MM.1S (cell line): Measurements from ENCODE around the gene ELP2.
"Not testable (repeated sequence)": the region's sequence is repeated elsewhere in the genome, so short reads cannot be mapped to it uniquely, and the experiment has no call there.

Source experiments
- DNase-seq: peaks from one replicate; pipeline ENCODE4 v3.0.0-alpha.2; 2015
- H2AFZ ChIP-seq: fragments of 300-600 bp; sonication (generic); 2 replicates; pipeline ENCODE4 v1.6.0; 2016; ENCODE audit warnings: antibody characterized with exemption, low read length
- H3F3A ChIP-seq: fragments of 300-600 bp; sonication (generic); 2 replicates; pipeline ENCODE4 v1.6.1; 2016; ENCODE audit warnings: mild to moderate bottlenecking, antibody characterized with exemption, low read length, moderate library complexity, mixed read lengths; ENCODE audit not compliant: insufficient read depth
- H3K27ac ChIP-seq: fragments of 300-600 bp; sonication (generic); 2 replicates; pipeline ENCODE4 v1.5.1; 2016; ENCODE audit warnings: mild to moderate bottlenecking, low read length
- H3K27me3 ChIP-seq: fragments of 300-600 bp; sonication (generic); replicated peaks from 2 replicates; pipeline ENCODE4 v1.6.0; 2016; ENCODE audit warnings: low read length; ENCODE audit not compliant: insufficient read depth
- H3K36me3 ChIP-seq: fragments of 300-600 bp; sonication (generic); replicated peaks from 2 replicates; pipeline ENCODE4 v1.6.1; 2016; ENCODE audit warnings: mild to moderate bottlenecking, low read length, mixed read lengths; ENCODE audit not compliant: insufficient read depth
- H3K4me1 ChIP-seq: fragments of 300-600 bp; sonication (generic); 2 replicates; pipeline ENCODE4 v1.6.1; 2016; ENCODE audit warnings: low read length, mixed read lengths
- H3K4me2 ChIP-seq: fragments of 300-600 bp; sonication (generic); 2 replicates; pipeline ENCODE4 v1.6.0; 2016; ENCODE audit warnings: low read depth, low read length
- H3K4me3 ChIP-seq: fragments of 300-600 bp; sonication (generic); 2 replicates; pipeline ENCODE4 v1.5.1; 2016; ENCODE audit warnings: low read length, mixed read lengths
- H3K79me2 ChIP-seq: fragments of 300-600 bp; sonication (generic); 2 replicates; pipeline ENCODE4 v1.6.1; 2016; ENCODE audit warnings: mixed run types, low read length, mixed read lengths
- H3K9ac ChIP-seq: fragments of 300-600 bp; sonication (generic); 2 replicates; pipeline ENCODE4 v1.6.1; 2016; ENCODE audit warnings: low read length, mixed read lengths
- H3K9me2 ChIP-seq: fragments of 300-600 bp; sonication (generic); replicated peaks from 2 replicates; pipeline ENCODE4 v1.6.1; 2016; ENCODE audit warnings: mild to moderate bottlenecking, low read length, mixed read lengths; ENCODE audit not compliant: insufficient read depth
- H3K9me3 ChIP-seq: fragments of 300-600 bp; sonication (generic); replicated peaks from 2 replicates; pipeline ENCODE4 v1.6.1; 2016; ENCODE audit warnings: mild to moderate bottlenecking, low read length, mixed read lengths; ENCODE audit not compliant: insufficient read depth
- H4K20me1 ChIP-seq: fragments of 300-600 bp; sonication (generic); 2 replicates; pipeline ENCODE4 v1.6.1; 2016; ENCODE audit warnings: mild to moderate bottlenecking, low read length, moderate library complexity, mixed read lengths; ENCODE audit not compliant: insufficient read depth
- EZH2 ChIP-seq: fragments of 300-600 bp; sonication (generic); optimal IDR thresholded peaks from 2 replicates; pipeline ENCODE3; 2017; ENCODE audit warnings: low read depth, mild to moderate bottlenecking, antibody characterized with exemption, low read length, mixed read lengths
- EZH2phosphoT487 ChIP-seq: fragments of 300-600 bp; sonication (generic); IDR thresholded peaks from 2 replicates; pipeline ENCODE4 v1.6.1; 2018; ENCODE audit warnings: antibody characterized with exemption, low read length
- TF ChIP-seq, protein P1 (sequence below): fragments of 300-600 bp; sonication (generic); IDR thresholded peaks from 2 replicates; pipeline ENCODE4 v1.5.1; 2016; ENCODE audit warnings: antibody characterized with exemption, low read length, mixed read lengths

The ELP2 gene

DNA sequence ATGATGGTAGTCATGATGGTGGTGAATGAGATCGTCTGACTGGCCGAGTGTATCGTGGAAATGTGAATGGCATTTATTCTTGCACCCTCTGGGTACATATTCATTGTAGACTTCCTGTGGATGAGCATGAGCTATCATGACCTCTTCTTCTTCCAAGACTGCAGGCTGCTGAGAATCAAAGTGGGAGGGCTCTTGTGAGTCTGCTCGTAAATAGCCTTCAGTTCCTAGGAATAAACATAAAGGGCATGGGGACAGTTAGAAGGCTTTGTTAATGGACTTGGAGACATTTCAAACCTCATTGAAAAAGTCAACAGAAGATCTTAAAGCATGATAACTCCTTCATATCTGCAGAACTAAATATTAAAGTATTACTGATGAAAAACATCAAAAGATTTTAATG, 15.4 kb upstream of the ELP2 start:
- no peak overlapping the region for H3K27ac ChIP-seq
- H3K79me2 ChIP-seq = no peaks in the 10 kb centered on the region
- H3K36me3 ChIP-seq = no peaks in the 10 kb centered on the region; the same call in 1 of the 2 replicates
- no peaks in the 10 kb centered on the region for H3K9me3 ChIP-seq
- no peaks in the 10 kb centered on the region for H3K4me1 ChIP-seq
- no peak for DNase-seq
- no peak overlapping the region for H3K4me3 ChIP-seq
- H3K9ac ChIP-seq = no peak overlapping the region
- H3F3A ChIP-seq = no peaks in the 10 kb centered on the region
- no peaks in the 10 kb centered on the region for H3K9me2 ChIP-seq
- no peaks in the 10 kb centered on the region for H4K20me1 ChIP-seq
- H3K4me2 ChIP-seq = no peak overlapping the region
- no peak for TF ChIP-seq EZH2phosphoT487
- no peak for TF ChIP-seq EZH2
- TF ChIP-seq, protein P1, sequence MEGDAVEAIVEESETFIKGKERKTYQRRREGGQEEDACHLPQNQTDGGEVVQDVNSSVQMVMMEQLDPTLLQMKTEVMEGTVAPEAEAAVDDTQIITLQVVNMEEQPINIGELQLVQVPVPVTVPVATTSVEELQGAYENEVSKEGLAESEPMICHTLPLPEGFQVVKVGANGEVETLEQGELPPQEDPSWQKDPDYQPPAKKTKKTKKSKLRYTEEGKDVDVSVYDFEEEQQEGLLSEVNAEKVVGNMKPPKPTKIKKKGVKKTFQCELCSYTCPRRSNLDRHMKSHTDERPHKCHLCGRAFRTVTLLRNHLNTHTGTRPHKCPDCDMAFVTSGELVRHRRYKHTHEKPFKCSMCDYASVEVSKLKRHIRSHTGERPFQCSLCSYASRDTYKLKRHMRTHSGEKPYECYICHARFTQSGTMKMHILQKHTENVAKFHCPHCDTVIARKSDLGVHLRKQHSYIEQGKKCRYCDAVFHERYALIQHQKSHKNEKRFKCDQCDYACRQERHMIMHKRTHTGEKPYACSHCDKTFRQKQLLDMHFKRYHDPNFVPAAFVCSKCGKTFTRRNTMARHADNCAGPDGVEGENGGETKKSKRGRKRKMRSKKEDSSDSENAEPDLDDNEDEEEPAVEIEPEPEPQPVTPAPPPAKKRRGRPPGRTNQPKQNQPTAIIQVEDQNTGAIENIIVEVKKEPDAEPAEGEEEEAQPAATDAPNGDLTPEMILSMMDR = no peak
- no peaks in the 10 kb centered on the region for H3K27me3 ChIP-seq
- no peak overlapping the region for H2AFZ ChIP-seq

DNA sequence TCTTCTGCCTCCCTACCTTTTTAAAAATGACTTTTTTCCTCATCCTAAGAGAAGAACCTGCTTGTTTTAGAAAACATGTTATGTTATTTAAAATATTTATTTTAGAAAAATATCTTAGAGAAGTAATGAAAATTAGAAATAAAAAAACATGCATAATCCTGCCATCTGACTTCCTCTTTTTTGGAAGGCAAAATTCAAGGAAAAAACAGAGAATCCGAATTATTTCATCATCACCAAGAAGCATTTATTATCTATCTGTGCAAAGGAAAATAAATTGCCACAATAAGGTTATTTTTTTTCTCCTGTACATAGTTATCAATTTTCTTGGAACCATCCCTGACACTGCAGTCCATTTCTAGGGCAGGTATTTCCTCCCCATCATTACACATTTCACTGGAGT, 15.0 kb upstream of the ELP2 start:
- Histone ChIP-seq H3K9me3 (no peaks in the 10 kb centered on the region), H3K27ac (no peak overlapping the region), H3K9ac (no peak overlapping the region), H3K4me3 (no peak overlapping the region), H3K79me2 (no peaks in the 10 kb centered on the region), H3K27me3 (no peaks in the 10 kb centered on the region), H2AFZ (no peak overlapping the region), H3F3A (no peaks in the 10 kb centered on the region), H4K20me1 (no peaks in the 10 kb centered on the region), H3K4me1 (no peaks in the 10 kb centered on the region), H3K36me3 (no peaks in the 10 kb centered on the region; the same call in 1 of the 2 replicates), H3K9me2 (no peaks in the 10 kb centered on the region), H3K4me2 (no peak overlapping the region)
- TF ChIP-seq, protein P1 = no peak
- no peak for TF ChIP-seq EZH2
- TF ChIP-seq EZH2phosphoT487 = no peak
- no peak for DNase-seq

DNA sequence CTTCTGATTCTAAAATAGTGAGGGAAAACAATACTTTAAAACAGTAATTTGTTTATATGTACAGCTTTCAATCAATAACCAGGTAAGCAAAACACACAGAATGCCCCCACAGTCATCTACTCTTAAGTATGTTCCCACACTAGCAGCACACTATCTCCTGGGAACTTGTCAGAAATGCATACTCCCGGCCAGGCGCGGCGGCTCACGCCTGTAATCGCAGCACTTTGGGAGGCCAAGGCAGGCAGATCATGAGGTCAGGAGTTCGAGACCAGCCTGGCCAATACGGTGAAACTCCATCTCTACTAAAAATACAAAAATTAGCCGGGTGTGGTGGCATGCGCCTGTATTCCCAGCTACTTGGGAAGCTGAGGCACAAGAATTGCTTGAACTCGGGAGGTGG, 12.9 kb upstream of the ELP2 start:
- H3K27me3 ChIP-seq, H3K27ac ChIP-seq, H2AFZ ChIP-seq, H4K20me1 ChIP-seq, H3K4me3 ChIP-seq, H3F3A ChIP-seq, H3K9ac ChIP-seq, H3K4me2 ChIP-seq, H3K4me1 ChIP-seq, H3K36me3 ChIP-seq, H3K79me2 ChIP-seq, H3K9me2 ChIP-seq, H3K9me3 ChIP-seq, DNase-seq: not testable (repeated sequence)

DNA sequence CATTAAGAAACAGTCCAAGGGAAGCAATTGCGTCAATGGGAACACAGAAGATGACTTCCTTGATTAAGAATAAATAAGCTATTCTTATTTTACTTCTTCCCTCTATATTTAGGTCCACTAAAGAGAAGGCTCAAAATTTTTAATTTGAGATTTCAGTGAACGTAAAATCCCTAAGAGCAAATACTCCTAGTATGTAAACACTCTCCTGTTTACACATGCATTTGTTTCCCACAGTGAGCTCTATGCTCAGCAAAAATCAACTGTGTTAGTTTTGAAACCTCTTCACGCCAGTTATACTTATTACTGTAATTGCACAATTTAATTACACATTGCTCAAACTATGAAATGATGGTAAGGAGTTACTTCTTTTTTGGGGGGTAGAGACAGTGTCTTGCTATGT, 9.4 kb upstream of the ELP2 start:
- Histone ChIP-seq H3K9ac (no peak overlapping the region), H2AFZ (no peak overlapping the region), H3F3A (no peaks in the 10 kb centered on the region), H3K4me2 (no peak overlapping the region), H3K9me2 (no peaks in the 10 kb centered on the region), H4K20me1 (no peaks in the 10 kb centered on the region), H3K9me3 (no peaks in the 10 kb centered on the region), H3K27ac (no peak overlapping the region), H3K27me3 (no peaks in the 10 kb centered on the region), H3K4me1 (no peaks in the 10 kb centered on the region), H3K36me3 (no peaks in the 10 kb centered on the region), H3K79me2 (no peaks in the 10 kb centered on the region), H3K4me3 (no peak overlapping the region)
- TF ChIP-seq EZH2phosphoT487 (no peak), EZH2 (no peak)
- TF ChIP-seq, protein P1 = no peak
- DNase-seq = no peak
